NCI-H1417 (cell line): ENCODE results near the gene TMSB4X.

Experiments
- DNase-seq, 3 experiments: peaks; one replicate each; lab custom pipeline; 2025; lab: John Stamatoyannopoulos, UW

TMSB4X gene

GRCh38 chrX:13024986-13025385 lies 50.1 kb downstream of the TMSB4X start:
- DNase-seq, result no peak
